Retina (tissue), 1 donor: Measurements from ENCODE around the gene RECQL5.

Experiments
- DNase-seq: peaks from one replicate; pipeline ENCODE4 v3.0.0-alpha.2; 2016

Gene RECQL5

GRCh38 chr17:75632428-75632827 is 34.5 kb downstream of the RECQL5 start:
- no peak for DNase-seq

GRCh38 chr17:75631353-75631752 is 35.6 kb downstream of the RECQL5 start:
- no peak for DNase-seq

- no peak for DNase-seq
Observed at GRCh38 chr17:75630071-75630917, 36.7 kb downstream of the RECQL5 start.

GRCh38 chr17:75629157-75629556 is 37.8 kb downstream of the RECQL5 start:
- DNase-seq, result no peak

- DNase-seq, result no peak
Observed at GRCh38 chr17:75628425-75628824, 38.5 kb downstream of the RECQL5 start.

- no peak for DNase-seq
Observed at GRCh38 chr17:75627094-75627493, 39.9 kb downstream of the RECQL5 start.

- no peak for DNase-seq
Observed at GRCh38 chr17:75626496-75627038, 40.4 kb downstream of the RECQL5 start.

- DNase-seq, result peak; percentile 40
Observed at GRCh38 chr17:75625813-75626486, 41.0 kb downstream of the RECQL5 start.

GRCh38 chr17:75624714-75625345 is 42.1 kb downstream of the RECQL5 start:
- DNase-seq, result no peak

- no peak for DNase-seq
Observed at GRCh38 chr17:75624021-75624420, 42.9 kb downstream of the RECQL5 start.

GRCh38 chr17:75623386-75623785 is 43.6 kb downstream of the RECQL5 start:
- DNase-seq, result no peak

- no peak for DNase-seq
Observed at GRCh38 chr17:75622771-75623273, 44.1 kb downstream of the RECQL5 start.

GRCh38 chr17:75622076-75622475 is 44.9 kb downstream of the RECQL5 start:
- DNase-seq, result no peak

- DNase-seq, result no peak
Observed at GRCh38 chr17:75621489-75621888, 45.5 kb downstream of the RECQL5 start.

- peak; percentile 21 for DNase-seq
Observed at GRCh38 chr17:75619506-75620431, 47.2 kb downstream of the RECQL5 start.

GRCh38 chr17:75617675-75618074 is 49.3 kb downstream of the RECQL5 start:
- no peak for DNase-seq

- DNase-seq, result no peak
Observed at GRCh38 chr17:75617218-75617617, 49.7 kb downstream of the RECQL5 start.

- no peak for DNase-seq
Observed at GRCh38 chr17:75616521-75617122, 50.3 kb downstream of the RECQL5 start.

GRCh38 chr17:75615301-75615700 is 51.7 kb downstream of the RECQL5 start:
- DNase-seq, result no peak

GRCh38 chr17:75614556-75615270 is 52.2 kb downstream of the RECQL5 start:
- DNase-seq, result no peak

GRCh38 chr17:75614006-75614405 is 52.9 kb downstream of the RECQL5 start:
- no peak for DNase-seq
